ENCODE results near the gene RNASE1. TPM values are rescaled to one million over a fixed set of nuclear protein-coding genes. Genes with fewer than 3 reads are reported as not detected.

RNASE1 gene
- total and polyA plus RNA-seq, 2 experiments from 2014 or later, result not detected

- DNase-seq, result no peak
- Histone ChIP-seq H3F3A (ENCODE audit: insufficient read depth) (no peaks in the 10 kb centered on the region), H3K9ac (no peak overlapping the region), H3K9me2 (ENCODE audit: insufficient read depth) (no peaks in the 10 kb centered on the region), H3K4me2 (ENCODE audit: unreplicated experiment) (no peak overlapping the region), H3K9me3 (ENCODE audit: low read depth) (no peaks in the 10 kb centered on the region), H4K20me1 (ENCODE audit: insufficient read depth) (no peaks in the 10 kb centered on the region), H2AFZ (no peak overlapping the region), H3K4me1 (ENCODE audit: insufficient read depth) (no peaks in the 10 kb centered on the region), H3K36me3 (ENCODE audit: low read depth) (no peaks in the 10 kb centered on the region), H3K4me3 (no peak overlapping the region), H3K27me3 (replicated peaks; ENCODE audit: insufficient read depth) (peaks cover 17% of the 10 kb centered on the region; the same call in 1 of the 2 replicates), H3K79me2 (ENCODE audit: insufficient read depth) (no peaks in the 10 kb centered on the region), H3K27ac (no peak overlapping the region)
- TF ChIP-seq EZH2 (IDR thresholded peaks at IDR 0.05; ENCODE audit: insufficient read depth, poor library complexity, severe bottlenecking), result no peak
- no peak for TF ChIP-seq EZH2phosphoT487 (IDR thresholded peaks at IDR 0.05; ENCODE audit: insufficient read depth, low read depth)
- in situ Hi-C loops (cut with MboI), result no loop called here
- WGBS, 2 experiments (ENCODE audit: low coverage in 1 of 2, low lambda C conversion rate in 2 of 2, missing lambda C conversion rate in 2 of 2), result 30 to 35% methylated on average over 5 of the region's 5 CpGs
These were observed 7.3 kb upstream of the RNASE1 start for GRCh38 chr14:20809917-20810316.

- Histone ChIP-seq H3K9me3 (ENCODE audit: low read depth) (no peaks in the 10 kb centered on the region), H3K9ac (no peak overlapping the region), H3K36me3 (ENCODE audit: low read depth) (no peaks in the 10 kb centered on the region), H3K9me2 (ENCODE audit: insufficient read depth) (no peaks in the 10 kb centered on the region), H2AFZ (no peak overlapping the region), H3K79me2 (ENCODE audit: insufficient read depth) (no peaks in the 10 kb centered on the region), H3K4me1 (ENCODE audit: insufficient read depth) (no peaks in the 10 kb centered on the region), H3K27ac (no peak overlapping the region), H3K4me2 (ENCODE audit: unreplicated experiment) (no peak overlapping the region), H4K20me1 (ENCODE audit: insufficient read depth) (no peaks in the 10 kb centered on the region), H3F3A (ENCODE audit: insufficient read depth) (no peaks in the 10 kb centered on the region), H3K4me3 (no peak overlapping the region), H3K27me3 (replicated peaks; ENCODE audit: insufficient read depth) (peaks cover 17% of the 10 kb centered on the region; the same call in 1 of the 2 replicates)
- DNase-seq, result no peak
- WGBS, 2 experiments (ENCODE audit: low coverage in 1 of 2, low lambda C conversion rate in 2 of 2, missing lambda C conversion rate in 2 of 2), result 7 to 10% methylated on average over 3 of the region's 3 CpGs
- TF ChIP-seq EZH2phosphoT487 (IDR thresholded peaks at IDR 0.05; ENCODE audit: insufficient read depth, low read depth) (no peak), EZH2 (IDR thresholded peaks at IDR 0.05; ENCODE audit: insufficient read depth, poor library complexity, severe bottlenecking) (no peak)
- in situ Hi-C loops (cut with MboI), result no loop called here
These were observed 5.5 kb upstream of the RNASE1 start for GRCh38 chr14:20808162-20808483.

GRCh38 chr14:20807304-20808161 lies 4.9 kb upstream of the RNASE1 start:
- no peaks in the 10 kb centered on the region for H3K79me2 ChIP-seq (ENCODE audit: insufficient read depth)
- no peaks in the 10 kb centered on the region for H4K20me1 ChIP-seq (ENCODE audit: insufficient read depth)
- 13 to 16% methylated on average over 6 of the region's 6 CpGs for WGBS, 2 experiments (ENCODE audit: low coverage in 1 of 2, low lambda C conversion rate in 2 of 2, missing lambda C conversion rate in 2 of 2)
- peaks cover 17% of the 10 kb centered on the region; the same call in 1 of the 2 replicates for H3K27me3 ChIP-seq (replicated peaks; ENCODE audit: insufficient read depth)
- H3K4me2 ChIP-seq (ENCODE audit: unreplicated experiment), result no peak overlapping the region
- no peaks in the 10 kb centered on the region for H3F3A ChIP-seq (ENCODE audit: insufficient read depth)
- TF ChIP-seq EZH2phosphoT487 (IDR thresholded peaks at IDR 0.05; ENCODE audit: insufficient read depth, low read depth) (no peak), EZH2 (IDR thresholded peaks at IDR 0.05; ENCODE audit: insufficient read depth, poor library complexity, severe bottlenecking) (no peak)
- no peaks in the 10 kb centered on the region for H3K9me3 ChIP-seq (ENCODE audit: low read depth)
- H3K9ac ChIP-seq, result no peak overlapping the region
- in situ Hi-C loops (cut with MboI), result no loop called here
- no peaks in the 10 kb centered on the region for H3K9me2 ChIP-seq (ENCODE audit: insufficient read depth)
- DNase-seq, result no peak
- no peak overlapping the region for H2AFZ ChIP-seq
- no peak overlapping the region for H3K27ac ChIP-seq
- no peaks in the 10 kb centered on the region for H3K4me1 ChIP-seq (ENCODE audit: insufficient read depth)
- no peak overlapping the region for H3K4me3 ChIP-seq
- no peaks in the 10 kb centered on the region for H3K36me3 ChIP-seq (ENCODE audit: low read depth)

- H2AFZ ChIP-seq, result no peak overlapping the region
These were observed 2.8 kb upstream of the RNASE1 start for GRCh38 chr14:20805485-20805884.

More at GRCh38 chr14:20805485-20805884, 2.8 kb upstream of the RNASE1 start:
- Histone ChIP-seq H3K9me2 (ENCODE audit: insufficient read depth) (no peaks in the 10 kb centered on the region), H3K79me2 (ENCODE audit: insufficient read depth) (no peaks in the 10 kb centered on the region), H3K27ac (no peak overlapping the region), H3K4me2 (ENCODE audit: unreplicated experiment) (no peak overlapping the region), H3K9ac (no peak overlapping the region), H3K27me3 (replicated peaks; ENCODE audit: insufficient read depth) (peaks cover 17% of the 10 kb centered on the region; the same call in 1 of the 2 replicates), H3K9me3 (ENCODE audit: low read depth) (no peaks in the 10 kb centered on the region), H3K4me3 (no peak overlapping the region), H3K4me1 (ENCODE audit: insufficient read depth) (no peaks in the 10 kb centered on the region), H3K36me3 (ENCODE audit: low read depth) (no peaks in the 10 kb centered on the region), H4K20me1 (ENCODE audit: insufficient read depth) (no peaks in the 10 kb centered on the region), H3F3A (ENCODE audit: insufficient read depth) (no peaks in the 10 kb centered on the region)
- TF ChIP-seq EZH2 (IDR thresholded peaks at IDR 0.05; ENCODE audit: insufficient read depth, poor library complexity, severe bottlenecking), result no peak
- TF ChIP-seq EZH2phosphoT487 (IDR thresholded peaks at IDR 0.05; ENCODE audit: insufficient read depth, low read depth), result no peak
- in situ Hi-C loops (cut with MboI), result no loop called here
- 60 to 65% methylated on average over 6 of the region's 6 CpGs for WGBS, 2 experiments (ENCODE audit: low coverage in 1 of 2, low lambda C conversion rate in 2 of 2, missing lambda C conversion rate in 2 of 2)
- no peak for DNase-seq
